SK-N-SH treated with all-trans-retinoic acid at 6 μM for 48 hours (cell line): ENCODE measurements around the gene MPZL2.

Source experiments
- ARNTL ChIP-seq: fragments of 450-650 bp; formaldehyde crosslinking; IDR thresholded peaks from 2 replicates; pipeline ENCODE4 v1.5.0; 2020; ENCODE audit warnings: low read depth, mild to moderate bottlenecking, moderate library complexity, borderline replicate concordance
- BACH2 ChIP-seq: fragments of 250-450 bp; sonication (Bioruptor Pico); IDR thresholded peaks from 2 replicates; pipeline ENCODE4 v1.9.0; 2021; ENCODE audit warnings: mild to moderate bottlenecking, borderline replicate concordance
- CSDC2 ChIP-seq: fragments of 250-450 bp; sonication (Bioruptor Pico); IDR thresholded peaks from 2 replicates; pipeline ENCODE4 v1.5.0; 2020; ENCODE audit warnings: mild to moderate bottlenecking, moderate library complexity
- ISL1 ChIP-seq: fragments of 250-450 bp; sonication (Bioruptor Pico); IDR thresholded peaks from 2 replicates; pipeline ENCODE4 v2.1.2; 2022; ENCODE audit warnings: mild to moderate bottlenecking, moderate library complexity
- PPARA ChIP-seq: fragments of 250-450 bp; sonication (Bioruptor Pico); IDR thresholded peaks from 2 replicates; pipeline ENCODE4 v1.5.0; 2020; ENCODE audit warnings: mild to moderate bottlenecking, borderline replicate concordance
- RARB ChIP-seq: fragments of 250-450 bp; sonication (Bioruptor Pico); IDR thresholded peaks from 2 replicates; pipeline ENCODE4 v1.8.0; 2021; ENCODE audit warnings: mild to moderate bottlenecking, moderate library complexity
- TCF4 ChIP-seq: fragments of 250-450 bp; sonication (Bioruptor Pico); IDR thresholded peaks from 2 replicates; pipeline ENCODE4 v1.8.0; 2021; ENCODE audit warnings: mild to moderate bottlenecking, moderate library complexity, borderline replicate concordance
- TOX ChIP-seq: fragments of 250-450 bp; sonication (Bioruptor Pico); IDR thresholded peaks from 2 replicates; pipeline ENCODE4 v1.8.0; 2021; ENCODE audit warnings: mild to moderate bottlenecking, moderate library complexity, borderline replicate concordance
- ZC3H10 ChIP-seq: fragments of 250-450 bp; sonication (Bioruptor Pico); IDR thresholded peaks from 2 replicates; pipeline ENCODE4 v1.5.1; 2021; ENCODE audit warnings: mild to moderate bottlenecking, moderate library complexity
- ZFP3 ChIP-seq: fragments of 250-450 bp; sonication (Bioruptor Pico); IDR thresholded peaks from 2 replicates; pipeline ENCODE4 v1.5.0; 2020; ENCODE audit warnings: mild to moderate bottlenecking, moderate library complexity
- ZFP30 ChIP-seq: fragments of 450-650 bp; formaldehyde crosslinking; IDR thresholded peaks from 2 replicates; pipeline ENCODE4 v1.5.0; 2022; ENCODE audit warnings: mild to moderate bottlenecking, moderate library complexity
- TF ChIP-seq, protein P1 (sequence below): fragments of 250-450 bp; sonication (Bioruptor Pico); IDR thresholded peaks from 2 replicates; pipeline ENCODE4 v1.5.1; 2020; ENCODE audit warnings: low read depth, mild to moderate bottlenecking, moderate library complexity
- TF ChIP-seq, protein P2 (sequence below): fragments of 250-450 bp; sonication (Bioruptor Pico); IDR thresholded peaks from 2 replicates; pipeline ENCODE4 v1.8.0; 2020; ENCODE audit warnings: mild to moderate bottlenecking, moderate library complexity, borderline replicate concordance

DNA sequence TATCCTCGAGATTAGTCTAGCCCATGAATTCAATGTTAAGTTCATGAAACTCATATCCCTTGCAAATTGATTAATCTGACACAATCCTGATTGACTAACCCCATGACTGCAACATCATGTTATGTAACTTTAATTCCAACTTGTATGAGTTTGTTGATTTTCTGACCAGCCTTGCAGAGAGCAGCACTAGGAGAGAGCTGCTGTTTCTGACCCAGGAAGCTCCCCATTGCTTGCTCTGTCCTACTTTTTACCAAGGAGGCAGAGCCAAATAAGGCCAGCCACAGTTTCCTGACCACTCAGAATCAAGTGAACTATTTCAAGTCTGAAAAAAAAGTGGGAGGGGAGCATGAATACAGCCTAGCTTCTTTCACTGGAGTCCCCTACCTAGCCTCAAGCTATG lies 25.2 kb downstream of the MPZL2 start:
- no peak for TF ChIP-seq CSDC2 (CRISPR knock-in tag)
- no peak for TF ChIP-seq TOX (CRISPR knock-in tag)
- TF ChIP-seq ZFP3 (CRISPR knock-in tag), result no peak
- no peak for TF ChIP-seq ZC3H10 (CRISPR knock-in tag)
- no peak for TF ChIP-seq TCF4 (CRISPR knock-in tag)
- TF ChIP-seq, protein P1, sequence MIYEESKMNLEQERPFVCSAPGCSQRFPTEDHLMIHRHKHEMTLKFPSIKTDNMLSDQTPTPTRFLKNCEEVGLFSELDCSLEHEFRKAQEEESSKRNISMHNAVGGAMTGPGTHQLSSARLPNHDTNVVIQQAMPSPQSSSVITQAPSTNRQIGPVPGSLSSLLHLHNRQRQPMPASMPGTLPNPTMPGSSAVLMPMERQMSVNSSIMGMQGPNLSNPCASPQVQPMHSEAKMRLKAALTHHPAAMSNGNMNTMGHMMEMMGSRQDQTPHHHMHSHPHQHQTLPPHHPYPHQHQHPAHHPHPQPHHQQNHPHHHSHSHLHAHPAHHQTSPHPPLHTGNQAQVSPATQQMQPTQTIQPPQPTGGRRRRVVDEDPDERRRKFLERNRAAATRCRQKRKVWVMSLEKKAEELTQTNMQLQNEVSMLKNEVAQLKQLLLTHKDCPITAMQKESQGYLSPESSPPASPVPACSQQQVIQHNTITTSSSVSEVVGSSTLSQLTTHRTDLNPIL, result no peak
- TF ChIP-seq, protein P2, sequence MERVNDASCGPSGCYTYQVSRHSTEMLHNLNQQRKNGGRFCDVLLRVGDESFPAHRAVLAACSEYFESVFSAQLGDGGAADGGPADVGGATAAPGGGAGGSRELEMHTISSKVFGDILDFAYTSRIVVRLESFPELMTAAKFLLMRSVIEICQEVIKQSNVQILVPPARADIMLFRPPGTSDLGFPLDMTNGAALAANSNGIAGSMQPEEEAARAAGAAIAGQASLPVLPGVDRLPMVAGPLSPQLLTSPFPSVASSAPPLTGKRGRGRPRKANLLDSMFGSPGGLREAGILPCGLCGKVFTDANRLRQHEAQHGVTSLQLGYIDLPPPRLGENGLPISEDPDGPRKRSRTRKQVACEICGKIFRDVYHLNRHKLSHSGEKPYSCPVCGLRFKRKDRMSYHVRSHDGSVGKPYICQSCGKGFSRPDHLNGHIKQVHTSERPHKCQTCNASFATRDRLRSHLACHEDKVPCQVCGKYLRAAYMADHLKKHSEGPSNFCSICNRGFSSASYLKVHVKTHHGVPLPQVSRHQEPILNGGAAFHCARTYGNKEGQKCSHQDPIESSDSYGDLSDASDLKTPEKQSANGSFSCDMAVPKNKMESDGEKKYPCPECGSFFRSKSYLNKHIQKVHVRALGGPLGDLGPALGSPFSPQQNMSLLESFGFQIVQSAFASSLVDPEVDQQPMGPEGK (CRISPR knock-in tag), result no peak
- no peak for TF ChIP-seq ZFP30
- no peak for TF ChIP-seq BACH2
- no peak for TF ChIP-seq RARB
- TF ChIP-seq ISL1 (CRISPR knock-in tag), result no peak
- no peak for TF ChIP-seq PPARA (CRISPR knock-in tag)
- no peak for TF ChIP-seq ARNTL (CRISPR knock-in tag)
